H1 (cell line): ENCODE results near the gene RAB3GAP2. TPM values are rescaled to one million over a fixed set of nuclear protein-coding genes. Genes with fewer than 3 reads are reported as not detected.

Experiments
- ATF3 ChIP-seq: IDR thresholded peaks from 2 replicates; pipeline ENCODE4 v1.6.1; 2011; ENCODE audit warnings: low read depth, mild to moderate bottlenecking, low read length; ENCODE audit not compliant: insufficient read depth
- CBX5 ChIP-seq: fragments of 300-800, 300-1000 bp; sonication (generic); IDR thresholded peaks from 2 replicates; pipeline ENCODE4 v1.7.1; 2016; ENCODE audit warnings: antibody characterized with exemption, low read length, low read depth
- CHD7 ChIP-seq: fragments of 300-600 bp; sonication (generic); IDR thresholded peaks from 2 replicates; pipeline ENCODE4 v1.7.1; 2012; ENCODE audit warnings: low read length, moderate library complexity, mild to moderate bottlenecking, inconsistent platforms; ENCODE audit not compliant: insufficient replicate concordance
- FOSL1 ChIP-seq: IDR thresholded peaks from 2 replicates; pipeline ENCODE4 v1.6.1; 2011; ENCODE audit warnings: mild to moderate bottlenecking, low read depth, low read length, moderate library complexity; ENCODE audit not compliant: insufficient read depth
- NRF1 ChIP-seq: IDR thresholded peaks from 2 replicates; pipeline ENCODE4 v1.6.1; 2011; ENCODE audit warnings: mild to moderate bottlenecking, low read depth, low read length, improper control_type of control experiment
- POU5F1 ChIP-seq: IDR thresholded peaks from 2 replicates; pipeline ENCODE4 v1.6.1; 2011; ENCODE audit warnings: low read depth, mild to moderate bottlenecking, low read length, moderate library complexity
- RXRA ChIP-seq: IDR thresholded peaks from 2 replicates; pipeline ENCODE4 v1.6.1; 2011; ENCODE audit warnings: low read depth, mild to moderate bottlenecking, low read length, moderate library complexity; ENCODE audit not compliant: insufficient read depth
- TBP ChIP-seq: IDR thresholded peaks from 2 replicates; pipeline ENCODE4 v1.6.1; 2011; ENCODE audit warnings: low read depth, low read length, improper control_type of control experiment
- TEAD4 ChIP-seq: IDR thresholded peaks from 2 replicates; pipeline ENCODE4 v1.6.1; 2012; ENCODE audit warnings: low read depth, low read length, inconsistent platforms, mixed read lengths
- polyA plus RNA-seq, 7 experiments: library from polyadenylated mRNA; depleted of rRNA in 3 of 7; stranded (reverse) in 5 of 7; unstranded in 2 of 7; fragments of >200 nt in 5 of 7; fragments of 200-250 nt in 2 of 7; gene quantifications; 1 replicate in 5 of 7; 2 replicates in 1 of 7; 4 replicates in 1 of 7; pipeline versions ENCODE4 v1.2.1 to v1.2.3, GENCODE V29; 2011 to 2013; ENCODE audit warnings: missing spikeins in 2 of 7, mixed read lengths in 2 of 7
- total RNA-seq: library from RNA; stranded (reverse); fragmentation: NEBNext Ultra II Directional; extraction: Animal tissue kit (Norgen Biotek cat#: 25700); gene quantifications from 2 replicates; pipeline ENCODE4 v1.2.1, GENCODE V29; 2021

The RAB3GAP2 gene
- total and polyA plus RNA-seq, 2 of the 8 experiments (the other 6 are each of a cell fraction or from before 2014, with no cell fraction given) = 19.7 to 52.7 TPM

DNA sequence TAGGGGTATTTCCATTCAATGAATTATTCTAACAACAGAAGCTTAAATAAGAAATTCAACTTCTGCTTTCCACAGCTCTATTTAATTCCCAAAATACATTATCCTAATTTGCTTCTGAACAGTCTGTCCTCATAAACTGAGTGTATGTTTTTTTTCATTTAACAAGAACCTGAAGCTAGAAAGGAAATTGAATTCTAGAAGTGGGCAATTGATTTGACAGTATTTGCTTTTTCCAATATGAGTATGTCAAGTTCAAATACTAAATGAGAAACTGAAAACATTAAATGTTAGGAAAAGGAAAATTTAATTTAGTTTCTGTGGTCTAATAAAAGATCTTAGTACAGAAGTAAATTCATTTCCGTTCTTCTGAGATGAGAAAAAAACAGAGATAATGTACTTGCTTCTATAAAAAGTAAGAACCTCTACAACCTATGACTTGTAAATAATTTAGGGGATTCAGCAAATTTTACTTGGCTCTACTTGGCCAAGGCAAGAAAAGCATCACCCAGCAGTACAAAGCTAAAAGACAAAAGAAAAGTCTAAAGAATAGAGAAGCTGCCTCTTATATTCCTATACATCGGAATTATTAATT lies 31.1 kb downstream of the RAB3GAP2 start (continued):
- TF ChIP-seq CHD7 (no peak), POU5F1 (no peak), TBP (no peak), CBX5 (no peak), FOSL1 (no peak), NRF1 (no peak), RXRA (no peak), ATF3 (no peak), TEAD4 (no peak)
